NCI-H1417 treated with DMSO at 0.1 percent for 48 hours (cell line): ENCODE data around the gene EFHD1.
"Not testable (repeated sequence)": the region's sequence is repeated elsewhere in the genome, so short reads cannot be mapped to it uniquely, and the experiment has no call there.

Experiments used
- DNase-seq: peaks from one replicate; lab custom pipeline; 2025; lab: John Stamatoyannopoulos, UW

The EFHD1 gene

DNA sequence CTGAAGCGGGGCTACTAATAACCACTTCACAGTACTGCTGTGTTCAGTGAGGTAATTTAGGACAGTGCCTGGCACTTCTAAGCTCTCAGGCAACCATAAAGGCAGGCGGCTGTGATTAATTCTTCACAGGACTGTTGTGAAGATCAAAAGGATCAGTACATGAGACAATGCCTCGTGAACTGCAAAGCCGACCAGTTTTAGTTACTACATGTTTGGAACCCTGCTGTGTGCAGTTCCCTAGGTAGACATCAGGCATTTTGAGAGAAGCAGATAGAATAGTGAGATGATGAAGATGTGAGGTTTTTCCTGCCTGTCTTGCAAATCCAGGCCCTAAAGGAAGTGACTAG lies 19.1 kb downstream of the EFHD1 start:
- DNase-seq = no peak

DNA sequence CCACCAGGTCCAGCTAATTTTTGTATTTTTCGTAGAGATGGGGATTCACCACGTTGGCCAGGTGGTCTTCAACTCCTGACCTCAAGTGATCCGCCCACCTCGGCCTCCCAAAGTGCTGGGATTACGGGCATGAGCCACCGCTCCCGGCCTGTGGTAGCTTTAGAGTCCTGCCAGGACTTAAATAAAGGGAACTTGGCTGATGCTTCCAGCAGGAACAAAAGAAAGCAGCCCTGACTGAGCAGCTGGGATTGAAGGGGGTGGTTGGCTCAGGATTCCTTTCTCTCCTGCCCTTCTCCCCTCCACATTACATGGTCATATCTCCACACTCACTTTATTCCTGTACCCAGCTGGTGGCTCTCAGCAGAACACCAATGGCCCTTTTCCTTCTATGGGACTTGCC lies 20.0 kb downstream of the EFHD1 start:
- no peak for DNase-seq

DNA sequence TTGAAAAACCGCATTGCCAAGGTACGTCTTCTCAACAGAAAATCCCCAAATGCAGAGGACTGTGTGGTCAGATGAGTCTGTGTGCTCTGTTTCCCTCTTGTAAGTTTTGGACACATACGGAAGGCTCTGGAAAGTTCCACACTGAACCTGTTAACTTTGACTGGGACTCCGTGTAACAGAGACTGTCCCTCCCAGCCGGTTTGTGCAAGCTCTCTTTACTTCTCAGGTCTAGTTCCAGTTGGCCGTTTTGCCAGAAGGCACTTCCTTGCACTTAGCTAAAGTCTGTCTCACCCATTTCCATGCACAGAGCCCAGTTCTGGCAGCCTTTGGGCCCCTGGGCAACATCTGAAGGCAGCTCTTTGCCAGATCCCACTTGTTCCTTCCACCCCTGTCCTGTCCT lies 22.0 kb downstream of the EFHD1 start:
- DNase-seq = no peak

DNA sequence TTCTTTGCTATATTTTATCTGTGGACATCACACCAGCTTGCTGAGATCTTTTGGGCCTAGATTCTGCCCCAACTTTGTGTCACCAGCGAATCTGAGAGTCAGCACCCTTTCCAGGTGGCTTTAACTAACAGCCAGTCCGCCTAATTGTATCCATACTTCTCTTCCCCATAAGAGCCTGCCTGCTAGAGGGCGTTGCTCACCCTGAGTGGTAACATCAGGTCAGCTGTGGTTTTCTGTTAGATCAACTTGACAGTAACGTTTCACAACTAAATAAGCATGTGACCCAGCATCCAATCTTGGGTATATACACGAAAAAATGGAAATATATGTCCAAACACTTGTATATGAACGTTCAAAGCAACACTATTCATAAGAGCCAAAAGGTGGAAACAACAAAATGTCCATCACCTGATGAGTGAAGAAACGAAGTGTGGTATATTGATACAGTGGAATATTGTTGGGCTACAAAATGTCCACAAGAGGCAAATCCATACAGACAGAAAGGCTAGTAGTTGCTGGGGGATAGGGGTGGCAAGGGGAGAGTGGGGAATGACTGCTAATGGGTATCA lies 24.9 kb downstream of the EFHD1 start:
- no peak for DNase-seq

DNA sequence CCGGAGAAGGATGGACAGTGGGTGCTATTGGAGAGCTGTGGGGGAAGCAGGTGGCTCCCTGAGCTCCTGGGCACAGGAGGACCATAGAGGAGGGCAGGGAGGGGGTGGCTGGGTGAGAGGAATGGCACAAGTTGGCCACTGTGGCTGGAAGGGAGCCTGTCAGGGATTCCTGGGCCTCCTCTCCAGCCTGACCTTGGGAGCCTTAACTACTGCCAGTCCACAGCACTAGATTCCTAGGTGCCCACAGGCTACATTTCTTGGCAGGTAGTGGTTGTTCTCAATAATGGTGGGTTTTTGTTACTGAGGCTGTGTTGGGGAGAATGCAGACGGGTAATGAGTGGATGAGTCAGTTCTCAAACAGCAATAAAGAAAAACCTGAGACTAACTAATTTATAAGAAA lies 26.0 kb downstream of the EFHD1 start:
- DNase-seq = no peak

DNA sequence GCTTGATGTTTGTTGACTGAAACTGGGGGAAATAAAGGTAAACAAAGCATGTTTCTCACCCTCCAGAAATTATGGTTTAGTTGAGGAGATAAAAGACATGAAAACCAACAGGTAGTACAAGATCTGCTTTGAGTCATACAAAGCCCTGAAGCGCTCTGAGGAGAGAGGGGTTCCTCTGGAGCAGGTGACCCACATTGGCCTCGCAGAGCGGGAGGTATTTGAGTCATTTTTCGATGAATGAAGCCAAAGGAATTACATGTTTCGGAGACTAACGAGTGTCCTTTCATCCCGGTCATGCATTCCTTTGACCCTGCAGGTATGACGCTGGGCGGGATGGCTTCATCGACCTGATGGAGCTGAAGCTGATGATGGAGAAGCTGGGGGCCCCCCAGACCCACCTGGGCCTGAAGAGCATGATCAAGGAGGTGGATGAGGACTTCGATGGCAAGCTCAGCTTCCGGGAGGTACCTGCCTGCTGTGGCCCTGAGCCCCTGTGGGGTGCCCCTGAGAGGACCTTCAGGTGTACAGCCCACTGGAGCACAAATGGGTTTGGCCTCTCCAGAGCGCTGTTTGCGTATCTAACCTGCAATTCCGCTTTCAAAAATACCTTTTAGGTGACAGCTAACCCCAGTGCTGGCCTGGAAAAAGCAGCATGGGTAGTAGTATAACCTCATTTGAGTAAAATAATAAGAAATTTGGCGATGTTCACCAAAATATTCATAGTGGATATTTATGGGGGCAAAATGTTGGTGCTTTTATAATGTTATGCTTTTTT lies 29.3 kb downstream of the EFHD1 start:
- no peak for DNase-seq

DNA sequence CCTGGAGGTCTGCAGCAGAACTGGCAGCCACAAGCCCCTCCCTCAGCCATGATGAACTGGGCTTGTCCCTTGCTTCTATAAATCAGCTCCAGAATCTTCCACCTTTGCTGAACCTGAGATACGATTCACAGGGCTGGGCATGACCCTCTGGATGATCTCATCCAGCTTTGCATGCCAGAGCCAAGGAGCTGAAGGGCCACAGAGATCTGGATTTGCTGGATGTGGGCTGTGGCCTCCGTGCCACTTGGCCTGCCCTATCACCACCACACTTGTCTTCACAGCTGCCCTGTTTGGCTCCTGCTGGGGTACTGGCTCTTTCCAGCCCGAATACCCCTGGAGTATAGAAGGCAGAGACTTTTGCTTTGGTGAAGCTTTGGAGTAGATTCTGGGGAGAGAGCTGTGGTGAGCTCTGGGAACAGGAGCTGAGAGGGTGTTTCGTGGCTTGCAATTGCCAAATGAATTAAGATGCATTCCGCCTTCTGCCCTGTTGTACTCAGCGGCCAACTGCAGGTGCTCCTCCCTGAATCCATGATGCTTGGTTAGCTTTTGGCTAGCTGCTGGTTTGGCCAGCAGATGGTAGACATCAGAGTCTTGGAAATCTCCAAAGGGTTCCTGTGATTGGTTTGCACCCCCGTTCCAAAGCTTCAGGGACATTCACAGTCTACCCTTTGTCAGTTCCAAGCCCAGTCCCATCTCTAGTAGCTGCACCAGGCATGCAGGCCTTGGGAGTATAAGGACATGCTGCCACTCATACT lies 32.8 kb downstream of the EFHD1 start:
- no peak for DNase-seq

DNA sequence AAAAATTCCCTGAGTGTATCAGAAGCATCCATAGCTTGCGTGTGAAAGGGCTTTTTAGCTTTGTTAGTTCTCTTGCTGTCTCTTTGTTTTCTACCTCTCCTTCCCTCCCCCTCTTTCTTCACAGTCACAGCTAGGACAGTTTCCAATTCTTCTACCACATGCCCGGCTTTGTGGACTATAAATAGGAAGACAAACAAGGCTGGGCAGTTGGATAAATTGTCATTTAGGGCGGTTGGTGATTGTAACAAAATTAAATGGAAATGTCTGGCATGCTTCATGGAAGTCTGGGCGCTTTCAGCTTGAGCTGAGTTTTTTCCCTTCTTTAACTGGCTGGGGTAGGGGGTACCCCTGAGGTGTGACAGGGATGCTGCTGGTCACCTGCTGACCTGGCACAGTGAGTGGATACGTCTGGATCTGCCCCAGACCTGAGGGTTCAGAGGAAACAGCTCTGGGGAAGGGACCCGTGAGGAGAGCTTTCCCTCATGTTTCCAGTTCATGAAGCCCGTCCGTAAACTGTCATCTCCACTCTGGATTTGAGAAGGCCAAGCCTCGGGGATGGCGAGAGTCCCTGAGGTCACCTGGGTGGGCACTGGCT lies 34.7 kb downstream of the EFHD1 start:
- no peak for DNase-seq

DNA sequence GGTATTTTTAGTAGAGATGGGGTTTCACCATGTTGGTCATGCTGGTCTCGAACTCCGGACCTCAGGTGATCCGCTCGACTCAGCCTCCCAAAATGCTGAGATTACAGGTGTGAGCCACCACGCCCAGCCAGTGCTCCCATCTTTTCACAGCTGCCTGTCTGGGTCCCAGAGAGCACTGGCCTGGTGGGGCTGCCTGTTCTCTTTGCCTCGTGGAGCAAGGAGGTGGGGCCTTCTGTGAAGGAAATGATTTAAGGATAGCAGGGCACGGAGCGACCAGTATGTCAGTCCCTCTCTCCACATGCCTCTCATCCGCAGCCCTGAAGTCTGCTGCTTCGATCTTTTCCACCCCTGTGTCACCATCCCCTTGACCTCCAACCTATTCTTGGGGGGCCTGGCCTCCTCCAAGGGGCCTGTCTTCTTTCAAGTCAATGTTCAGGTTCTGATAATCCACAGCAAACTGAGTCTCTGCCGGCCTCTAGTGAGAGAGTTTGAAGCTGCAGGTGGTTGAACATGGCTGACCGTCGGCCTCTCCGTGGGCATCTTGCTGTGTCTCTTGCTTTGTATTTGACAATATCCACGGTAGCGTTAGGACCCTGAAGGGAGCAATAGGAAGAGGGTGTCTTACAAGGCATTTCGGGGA lies 35.5 kb downstream of the EFHD1 start:
- no peak for DNase-seq

DNA sequence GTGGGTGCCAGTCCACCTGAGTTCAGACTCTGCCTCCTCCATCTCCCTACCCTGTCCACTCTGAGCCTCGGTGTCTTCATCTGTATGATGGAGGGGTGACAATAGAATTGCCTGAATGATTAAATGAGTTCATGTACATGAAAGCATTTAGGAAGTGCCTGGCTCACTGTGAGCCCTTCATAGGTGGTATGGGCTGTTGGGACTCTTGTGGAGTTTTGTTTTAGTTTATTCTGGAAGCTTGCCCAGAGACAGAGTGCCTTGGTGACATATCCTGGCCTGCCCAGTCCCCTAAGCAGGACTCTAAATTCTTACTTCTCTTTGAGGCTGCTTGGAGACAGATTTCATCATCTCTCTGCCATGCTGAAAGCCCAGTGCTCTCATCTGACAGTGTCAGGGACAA lies 39.2 kb downstream of the EFHD1 start:
- DNase-seq = no peak

DNA sequence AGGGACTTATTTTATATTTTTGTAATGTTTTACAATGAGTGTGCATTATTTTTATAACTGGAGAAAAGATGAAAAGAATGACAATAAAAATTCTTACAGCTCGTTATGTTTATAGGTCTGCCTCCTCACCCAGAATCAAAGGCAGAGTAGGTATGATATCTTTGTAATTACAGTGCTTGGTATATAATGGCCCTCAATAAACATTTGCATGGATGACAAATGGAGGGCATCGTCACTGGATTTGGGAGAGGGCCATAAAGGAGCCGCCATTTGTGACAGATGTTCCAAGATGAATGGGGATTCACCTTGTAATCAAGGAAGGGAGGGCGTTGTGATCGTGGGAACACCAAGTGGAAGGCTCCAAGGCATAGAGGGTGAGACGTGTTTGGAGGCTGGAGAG lies 41.1 kb downstream of the EFHD1 start:
- no peak for DNase-seq

DNA sequence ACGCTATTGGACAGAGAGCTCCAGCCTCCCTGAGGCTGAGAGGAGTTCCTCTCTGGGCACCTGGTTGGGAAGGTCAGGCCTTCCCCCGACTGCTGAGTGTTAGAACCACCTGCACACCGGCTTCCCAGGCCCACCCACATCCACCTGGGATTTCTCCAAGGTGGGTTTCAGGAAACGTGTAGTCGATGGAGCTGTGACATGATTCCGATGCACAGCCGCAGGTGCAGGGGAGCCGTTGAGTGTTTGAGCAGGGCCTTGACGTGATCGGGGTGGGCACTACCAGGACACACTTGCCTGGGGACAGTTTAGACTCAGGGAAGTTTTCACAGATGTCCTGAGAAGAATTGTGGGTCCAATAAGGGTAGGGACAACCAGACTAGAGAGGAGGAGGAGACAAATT lies 42.0 kb downstream of the EFHD1 start:
- DNase-seq = no peak

DNA sequence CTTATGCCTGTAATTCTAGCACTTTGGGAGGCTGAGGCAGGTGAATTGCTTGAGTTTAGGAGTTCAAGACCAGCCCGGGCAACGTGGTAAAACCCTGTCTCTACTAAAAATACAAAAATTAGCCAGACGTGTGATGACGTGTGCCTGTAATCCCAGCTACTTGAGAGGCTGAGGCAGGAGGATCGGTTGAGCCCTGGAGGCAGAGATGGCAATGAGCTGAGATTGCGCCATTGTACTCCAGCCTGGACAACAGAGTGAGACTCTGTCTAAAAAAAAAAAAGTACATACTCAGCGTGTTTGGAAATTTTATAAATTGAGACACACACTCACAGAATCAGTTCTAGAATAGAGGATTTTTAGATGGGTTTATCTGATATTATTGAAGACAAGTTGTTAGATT lies 46.6 kb downstream of the EFHD1 start:
- no peak for DNase-seq

DNA sequence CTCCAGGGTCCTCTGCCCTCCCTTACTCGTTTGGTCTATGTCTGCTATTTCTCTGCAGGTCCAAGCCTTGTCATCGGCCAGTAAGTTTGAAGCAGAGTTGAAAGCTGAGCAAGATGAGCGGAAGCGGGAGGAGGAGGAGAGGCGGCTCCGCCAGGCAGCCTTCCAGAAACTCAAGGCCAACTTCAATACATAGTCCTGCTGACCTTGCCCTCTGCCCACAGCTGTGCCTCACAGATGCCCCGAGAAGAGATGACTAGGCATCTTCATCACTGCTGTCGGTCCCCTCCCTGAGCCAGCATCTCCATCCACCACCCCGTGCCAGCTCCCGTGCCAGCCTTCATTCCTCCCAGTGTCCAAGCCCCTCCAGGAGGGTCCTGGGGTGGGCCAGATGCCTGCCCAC lies 48.1 kb downstream of the EFHD1 start:
- no peak for DNase-seq

DNA sequence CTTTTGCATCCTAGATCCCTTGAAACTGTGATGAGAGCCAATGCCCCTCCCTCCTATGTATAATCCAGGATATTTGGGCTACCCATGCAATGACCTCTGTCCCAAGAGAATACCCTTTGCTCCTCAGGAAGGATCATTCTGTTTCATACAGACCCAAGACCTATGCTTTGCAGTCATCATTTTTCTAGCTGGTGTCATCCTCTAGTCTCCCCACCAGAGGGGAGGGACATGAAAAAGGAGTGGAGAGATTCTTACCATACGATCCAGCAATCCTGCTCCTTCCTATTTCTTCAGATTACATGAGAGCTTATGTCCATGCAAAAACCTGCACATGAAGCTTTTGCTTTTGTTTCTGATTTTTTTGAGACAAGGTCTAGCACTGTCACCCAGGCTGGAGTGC lies 50.0 kb downstream of the EFHD1 start:
- no peak for DNase-seq

DNA sequence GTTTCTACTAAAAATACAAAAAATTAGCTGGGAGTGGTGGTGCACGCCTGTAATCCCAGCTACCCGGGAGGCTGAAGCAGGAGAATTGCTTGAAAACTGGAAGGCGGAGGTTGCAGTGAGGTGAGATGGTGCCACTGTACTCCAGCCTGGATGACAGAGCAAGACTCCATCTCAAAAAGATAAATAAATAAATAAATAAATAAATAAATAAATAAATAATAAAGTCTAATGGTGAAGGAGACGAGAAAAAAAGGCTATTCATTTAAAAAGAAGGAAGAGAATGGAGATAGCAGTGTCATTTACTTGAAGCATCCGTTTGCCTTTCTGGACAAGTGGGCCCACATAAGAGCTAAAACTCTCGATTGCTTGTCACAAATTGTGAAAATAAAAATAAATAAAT lies 52.0 kb downstream of the EFHD1 start:
- not testable (repeated sequence) for DNase-seq

DNA sequence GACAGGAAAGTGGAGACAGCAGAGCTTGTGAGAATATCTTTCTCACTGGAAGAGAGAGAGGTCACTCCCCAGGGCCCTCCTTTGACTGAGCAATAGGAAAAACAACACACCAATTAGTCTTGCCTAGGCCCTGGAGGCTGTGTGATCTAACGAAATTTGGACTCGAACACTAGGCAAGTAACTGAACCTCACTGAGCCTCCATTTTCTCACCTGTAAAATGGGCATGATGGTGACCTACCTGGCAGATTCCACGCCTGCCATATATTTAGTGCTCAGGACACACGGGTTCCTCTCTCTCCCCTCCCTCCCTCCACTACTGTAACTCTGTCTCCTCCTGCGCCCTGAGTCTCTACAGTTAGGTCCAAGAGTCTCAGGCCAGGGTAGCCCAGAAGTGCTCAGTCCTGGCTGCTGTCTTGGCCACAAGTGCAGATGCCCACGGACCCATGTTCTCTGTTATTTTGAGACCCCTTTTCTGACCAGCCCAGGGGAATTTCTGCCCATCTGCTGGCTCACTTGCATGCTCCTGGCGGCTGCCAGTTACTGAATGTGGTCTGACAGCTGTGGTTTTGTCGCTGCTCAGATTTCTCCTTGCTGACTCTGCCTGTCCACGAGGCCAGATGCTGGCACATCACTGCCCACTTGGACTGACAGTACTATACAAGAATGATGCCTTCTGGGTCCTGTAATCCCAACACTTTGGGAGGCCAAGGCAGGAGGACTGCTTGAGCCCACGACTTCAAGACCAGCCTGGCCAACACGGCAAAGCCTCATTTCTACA lies 54.2 kb downstream of the EFHD1 start:
- no peak for DNase-seq

DNA sequence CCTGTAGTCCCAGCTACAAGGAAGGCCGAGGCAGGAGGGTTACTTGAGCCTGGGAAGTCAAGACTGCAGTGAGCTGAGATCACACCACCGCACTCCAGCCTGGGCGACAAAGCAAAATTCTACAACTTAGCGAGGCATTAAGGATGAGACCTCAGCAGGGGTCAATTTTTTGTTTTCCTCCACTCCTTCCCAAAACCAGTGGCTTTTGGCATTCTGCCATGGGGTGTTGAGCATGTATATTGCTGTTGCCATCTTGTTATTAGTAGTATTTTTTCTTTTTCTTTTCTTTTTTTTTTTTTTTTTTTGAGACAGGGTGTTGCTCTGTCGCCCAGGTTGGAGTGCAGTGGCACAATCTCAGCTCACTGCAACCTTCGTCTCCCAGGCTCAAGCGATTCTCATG lies 54.8 kb downstream of the EFHD1 start:
- DNase-seq = no peak

DNA sequence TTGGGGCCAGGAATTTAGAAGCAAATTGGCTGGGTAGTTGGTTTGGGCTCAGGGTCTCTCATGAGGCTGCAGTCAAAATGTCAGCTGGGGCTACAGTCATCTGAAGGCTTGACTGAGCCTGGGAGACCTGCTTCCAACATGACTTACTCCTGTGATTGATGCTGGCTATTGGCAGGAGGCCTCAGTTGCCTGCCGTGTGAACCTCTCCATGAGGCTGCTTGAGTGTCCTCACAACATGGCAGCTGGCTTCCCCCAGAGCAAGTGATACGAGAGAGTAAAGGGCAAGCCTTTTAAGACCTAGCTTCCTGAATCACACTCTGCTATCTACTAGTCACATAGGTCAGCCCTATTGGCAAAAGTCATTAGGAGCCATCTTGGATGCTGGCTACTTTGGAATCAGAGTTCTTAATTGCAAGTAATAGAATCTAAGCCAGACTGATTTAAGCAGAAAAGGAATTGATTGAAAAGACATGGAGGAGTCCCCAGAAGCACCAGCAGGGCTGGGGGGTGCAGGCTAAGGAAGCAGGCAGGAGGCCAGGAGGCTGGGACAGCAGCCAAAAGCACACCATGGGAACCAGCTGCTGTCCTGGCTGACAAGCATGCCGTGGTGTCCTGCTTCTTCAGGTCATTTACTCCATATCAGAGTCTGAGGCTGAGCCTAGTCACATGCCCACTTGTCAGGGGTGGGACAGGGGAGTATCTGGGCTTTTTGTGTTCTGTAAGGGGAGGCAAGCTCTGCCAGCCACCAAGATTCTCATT lies 55.9 kb downstream of the EFHD1 start:
- DNase-seq = no peak

DNA sequence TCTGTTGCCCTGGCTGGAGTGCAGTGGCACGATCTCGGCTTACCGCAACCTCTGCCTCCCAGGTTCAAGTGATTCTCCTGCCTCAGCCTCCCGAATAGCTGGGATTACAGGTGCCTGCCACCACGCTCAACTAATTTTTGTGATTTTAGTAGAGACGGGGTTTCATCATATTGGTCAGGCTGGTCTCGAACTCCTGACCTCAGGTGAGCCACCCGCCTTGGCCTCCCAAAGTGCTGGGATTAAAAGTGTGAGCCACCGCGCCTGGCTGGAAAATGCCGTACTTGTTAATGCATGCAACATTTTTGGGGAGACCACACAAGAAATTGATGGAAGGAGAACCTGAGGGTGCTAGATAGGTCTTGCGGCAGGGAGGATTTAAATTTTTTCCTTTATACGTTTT lies 57.7 kb downstream of the EFHD1 start:
- not testable (repeated sequence) for DNase-seq

DNA sequence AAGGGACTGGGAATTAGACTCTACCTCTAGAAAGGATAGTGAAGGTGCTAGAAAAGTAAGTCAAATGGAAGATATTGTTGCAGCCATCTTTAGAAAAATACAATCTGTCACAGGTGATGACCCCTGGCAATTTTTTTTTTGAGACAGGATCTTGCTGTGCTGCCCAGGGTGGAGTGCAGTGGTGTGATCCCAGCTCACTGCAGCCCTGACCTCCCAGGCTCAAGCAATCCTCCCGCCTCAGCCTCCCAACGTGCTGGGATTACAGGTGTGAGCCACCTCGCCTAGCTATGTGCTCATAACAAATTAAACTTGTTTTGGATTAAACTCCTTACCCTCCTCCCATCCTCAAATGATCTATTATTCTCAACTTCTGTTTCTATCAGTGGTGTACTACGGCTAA lies 59.9 kb downstream of the EFHD1 start:
- no peak for DNase-seq
